Left cardiac atrium (tissue), 4 donors: Measurements from ENCODE around the gene HACL1. TPM values are rescaled to one million over a fixed set of nuclear protein-coding genes. Genes with fewer than 3 reads are reported as not detected.

Experiments used
- ATAC-seq, 2 donors: fragments of 200-7000 bp; cut with Tn5 transposase; one replicate each; pipeline ENCODE4 v1.9.1; 2020; ENCODE audit warnings: mild to moderate bottlenecking in 2 of 2, moderate library complexity in 2 of 2
- DNase-seq: peaks from one replicate; pipeline ENCODE4 v3.0.0-alpha.2; 2020
- intact Hi-C, 2 donors: fragments of 100-400 bp; cut with DNase I; formaldehyde crosslinking; loops; one replicate each; pipeline versions ENCODE4 v1.14.1 to v1.15.1; 2022 to 2023
- total RNA-seq, 2 donors: library from RNA; stranded (reverse); fragmentation: NEBNext Ultra II Directional; extraction: Animal tissue kit (Norgen Biotek cat#: 25700); gene quantifications; one replicate each; pipeline ENCODE4 v1.2.1, GENCODE V29; 2021
- donor health status: DM: no; HTN: yes; CAD: no.
- donor health status: DM: no; HTN: yes; CAD: no; lungs with severe emphysema.
- donor health status: DM: yes; HTN: yes; CAD: no.
- donor health status: Dilated cardiomyopathy.

Gene HACL1
- total RNA-seq, 2 donors from 2014 or later: 11.0 to 13.2 TPM

DNA sequence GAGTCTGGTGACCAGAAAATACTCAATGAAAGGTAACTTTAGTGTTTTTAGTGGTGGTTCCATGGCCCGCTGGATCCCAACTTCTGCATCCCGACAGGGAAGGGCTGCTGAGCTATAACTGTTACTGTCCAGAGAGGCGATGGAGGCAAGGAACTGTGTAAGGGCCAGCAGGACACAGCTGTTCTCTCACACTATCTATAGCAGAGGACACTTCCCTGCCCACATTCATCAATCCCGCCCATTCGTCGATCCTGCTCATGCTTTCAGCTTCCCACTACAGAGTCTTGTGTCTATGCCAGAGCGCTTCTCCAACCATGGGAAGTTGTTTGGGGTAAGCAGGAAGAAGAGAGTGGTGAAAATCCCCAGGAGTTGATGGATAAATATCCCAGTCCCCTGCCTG, 88.3 kb downstream of the HACL1 start:
- ATAC-seq: peak in 1 of 2 donors; percentile 14
- DNase-seq: no peak
- intact Hi-C loops: no loop called here

DNA sequence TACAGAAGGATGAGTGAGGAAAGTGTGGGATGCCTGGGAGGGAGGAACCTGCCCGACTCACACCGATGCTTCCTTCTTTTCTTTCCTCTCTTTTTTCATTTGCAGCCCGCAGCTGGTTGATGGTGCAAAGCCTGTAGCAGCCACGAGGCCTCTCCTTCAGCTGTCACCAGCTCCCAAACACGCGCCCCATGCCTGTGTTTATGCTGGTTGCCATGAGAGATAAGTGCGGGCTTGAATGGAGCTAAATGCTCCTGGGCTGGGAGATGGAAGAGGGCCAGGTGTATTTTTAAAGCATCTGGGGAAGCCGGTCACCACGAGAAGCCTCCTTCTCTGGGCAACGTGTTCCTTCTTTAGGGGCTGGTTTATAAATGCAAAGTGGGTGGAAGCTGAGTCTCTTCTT, 89.2 kb downstream of the HACL1 start:
- peak; percentile 95 to 98 for ATAC-seq
- intact Hi-C loops: no loop called here
- DNase-seq: peak; percentile 68

DNA sequence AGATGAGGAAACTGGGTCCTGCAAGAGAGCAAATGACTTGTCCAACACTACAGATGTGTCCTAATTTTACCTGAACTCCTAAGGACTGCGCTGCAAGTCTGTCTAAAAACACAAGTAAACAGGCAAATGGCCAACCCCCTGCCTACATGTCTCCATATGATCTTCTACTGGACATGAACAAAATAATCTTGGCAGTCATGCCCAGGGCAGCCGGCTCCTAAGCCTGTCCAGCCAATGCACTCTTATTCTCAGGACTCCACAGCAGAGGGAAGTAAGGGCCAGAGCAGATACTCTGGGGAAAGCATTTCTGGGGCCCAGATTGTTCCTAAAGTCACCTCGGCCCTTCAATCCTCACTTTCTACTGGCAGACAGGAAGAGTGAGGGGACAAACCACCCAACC, 90.2 kb downstream of the HACL1 start:
- DNase-seq (no peak), ATAC-seq (no peak)
- intact Hi-C loops: no loop called here

Other genes with a start within 250 kb of the HACL1 start
- 10 to 100 TPM; 10.3 to 10.8 TPM for gene METTL6, start 174.0 kb downstream of the HACL1 start, total RNA-seq
- gene EAF1, start 174.0 kb downstream of the HACL1 start, total RNA-seq: 10 to 100 TPM in 1 of 2 donors, 1 to 10 TPM in 1; 8.2 to 12.0 TPM
- 10 to 100 TPM in 1 of 2 donors, 1 to 10 TPM in 1; 6.4 to 23.8 TPM for gene COLQ, start 79.9 kb downstream of the HACL1 start, total RNA-seq
- 10 to 100 TPM; 11.4 to 16.0 TPM for gene BTD, start 176 bp upstream of the HACL1 start, total RNA-seq
- gene ANKRD28, start 196.4 kb upstream of the HACL1 start, total RNA-seq: 10 to 100 TPM; 11.1 to 13.0 TPM